Gastroesophageal sphincter (tissue), 3 donors: ENCODE measurements around the gene ST3GAL2.

Experiments
- POLR2A ChIP-seq, 2 donors: fragments of 450-650 bp; IDR thresholded peaks; one replicate each; pipeline ENCODE4 v1.6.1; 2017; ENCODE audit warnings: antibody characterized with exemption in 2 of 2, mild to moderate bottlenecking in 2 of 2, moderate library complexity in 1 of 2
- POLR2AphosphoS5 ChIP-seq: sonication (generic); formaldehyde crosslinking; IDR thresholded peaks from one replicate; pipeline ENCODE4 v1.6.1; 2017; ENCODE audit warnings: antibody characterized with exemption
- TF ChIP-seq, protein P1 (sequence below), 4 experiments: fragments of 200-600 bp in 2 of 4; fragments of 450-650 bp in 2 of 4; sonication (generic) in 1 of 4; IDR thresholded peaks; one replicate each; pipeline ENCODE4 v1.5.1; 2017 to 2019; ENCODE audit warnings: antibody characterized with exemption in 4 of 4, mild to moderate bottlenecking in 2 of 4, moderate library complexity in 2 of 4

DNA sequence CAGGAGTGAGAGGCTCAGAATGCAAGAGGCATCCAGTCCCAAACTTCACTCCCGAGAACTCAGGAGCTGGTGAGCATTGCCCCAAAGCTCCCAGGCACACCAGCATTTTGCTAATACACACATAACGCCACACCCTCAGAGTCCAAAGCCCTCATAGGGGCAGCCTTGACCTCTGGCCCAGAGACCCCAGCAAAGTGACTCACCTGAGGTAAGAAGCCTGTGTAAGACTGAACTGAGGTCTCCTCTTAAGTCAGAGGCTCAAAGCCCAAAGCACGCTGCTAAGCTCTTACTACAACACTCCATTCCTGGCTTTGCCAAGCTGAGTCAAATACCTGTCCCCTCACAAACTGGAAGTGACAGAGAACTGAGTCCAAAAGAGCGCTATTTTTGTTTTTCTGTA is 16.4 kb downstream of the ST3GAL2 start:
- TF ChIP-seq POLR2A (IDR thresholded peaks at IDR 0.05) (no peak), POLR2AphosphoS5 (no peak)
- TF ChIP-seq, protein P1, sequence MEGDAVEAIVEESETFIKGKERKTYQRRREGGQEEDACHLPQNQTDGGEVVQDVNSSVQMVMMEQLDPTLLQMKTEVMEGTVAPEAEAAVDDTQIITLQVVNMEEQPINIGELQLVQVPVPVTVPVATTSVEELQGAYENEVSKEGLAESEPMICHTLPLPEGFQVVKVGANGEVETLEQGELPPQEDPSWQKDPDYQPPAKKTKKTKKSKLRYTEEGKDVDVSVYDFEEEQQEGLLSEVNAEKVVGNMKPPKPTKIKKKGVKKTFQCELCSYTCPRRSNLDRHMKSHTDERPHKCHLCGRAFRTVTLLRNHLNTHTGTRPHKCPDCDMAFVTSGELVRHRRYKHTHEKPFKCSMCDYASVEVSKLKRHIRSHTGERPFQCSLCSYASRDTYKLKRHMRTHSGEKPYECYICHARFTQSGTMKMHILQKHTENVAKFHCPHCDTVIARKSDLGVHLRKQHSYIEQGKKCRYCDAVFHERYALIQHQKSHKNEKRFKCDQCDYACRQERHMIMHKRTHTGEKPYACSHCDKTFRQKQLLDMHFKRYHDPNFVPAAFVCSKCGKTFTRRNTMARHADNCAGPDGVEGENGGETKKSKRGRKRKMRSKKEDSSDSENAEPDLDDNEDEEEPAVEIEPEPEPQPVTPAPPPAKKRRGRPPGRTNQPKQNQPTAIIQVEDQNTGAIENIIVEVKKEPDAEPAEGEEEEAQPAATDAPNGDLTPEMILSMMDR (IDR thresholded peaks at IDR 0.05), result no peak
